ENCODE measurements around the gene TNFAIP3.
"Not testable (repeated sequence)": the region's sequence is repeated elsewhere in the genome, so short reads cannot be mapped to it uniquely, and the experiment has no call there.

TNFAIP3 gene

DNA sequence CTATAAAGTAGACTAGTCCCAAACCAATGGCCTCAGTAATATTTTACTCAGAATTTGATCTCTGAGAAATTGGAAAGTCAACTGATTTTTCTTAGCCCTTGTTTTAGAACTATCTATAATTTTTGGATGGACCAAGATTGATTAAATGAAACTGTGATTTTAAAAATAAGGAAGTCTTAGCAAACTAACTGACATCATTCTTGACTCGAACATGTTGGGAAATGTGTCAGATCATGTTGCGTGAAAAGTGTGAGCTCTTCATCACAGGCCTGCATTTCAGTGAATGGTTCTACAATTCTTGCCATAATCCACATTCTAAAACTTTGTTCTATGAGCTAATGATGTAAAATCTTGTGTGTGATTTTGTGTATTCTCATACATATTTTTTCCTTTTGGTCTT is 11.0 kb downstream of the TNFAIP3 start:
- DNase-seq (ENCODE audit: low spot score) (no peak), FAIRE-seq (no peak)

- no peak for FAIRE-seq
- no peak for DNase-seq (ENCODE audit: low spot score)
Measured at GRCh38 chr6:137878486-137879285, 11.6 kb downstream of the TNFAIP3 start.

DNA sequence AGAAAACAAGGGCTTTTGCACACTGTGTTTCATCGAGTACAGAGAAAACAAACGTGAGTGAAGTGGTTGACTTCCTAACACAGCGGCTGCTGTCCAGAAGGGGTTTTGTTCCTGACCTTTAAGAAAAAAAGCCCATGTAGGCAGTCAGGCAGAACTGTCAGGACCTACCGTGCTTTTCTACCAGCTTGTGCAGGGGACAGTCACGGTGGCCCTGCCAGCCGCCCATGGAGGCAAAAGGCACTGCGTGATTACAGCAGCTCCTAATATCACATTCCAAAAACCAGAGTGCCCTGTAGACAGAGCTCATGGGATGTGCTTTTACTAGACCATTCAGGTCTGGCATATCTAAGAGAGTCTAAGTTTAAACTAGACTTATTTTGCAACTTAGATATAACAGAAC is 12.2 kb downstream of the TNFAIP3 start:
- DNase-seq (ENCODE audit: low spot score) (no peak), FAIRE-seq (no peak)

- DNase-seq (ENCODE audit: low spot score) (no peak), FAIRE-seq (no peak)
Measured at GRCh38 chr6:137879885-137880745, 13.1 kb downstream of the TNFAIP3 start.

DNA sequence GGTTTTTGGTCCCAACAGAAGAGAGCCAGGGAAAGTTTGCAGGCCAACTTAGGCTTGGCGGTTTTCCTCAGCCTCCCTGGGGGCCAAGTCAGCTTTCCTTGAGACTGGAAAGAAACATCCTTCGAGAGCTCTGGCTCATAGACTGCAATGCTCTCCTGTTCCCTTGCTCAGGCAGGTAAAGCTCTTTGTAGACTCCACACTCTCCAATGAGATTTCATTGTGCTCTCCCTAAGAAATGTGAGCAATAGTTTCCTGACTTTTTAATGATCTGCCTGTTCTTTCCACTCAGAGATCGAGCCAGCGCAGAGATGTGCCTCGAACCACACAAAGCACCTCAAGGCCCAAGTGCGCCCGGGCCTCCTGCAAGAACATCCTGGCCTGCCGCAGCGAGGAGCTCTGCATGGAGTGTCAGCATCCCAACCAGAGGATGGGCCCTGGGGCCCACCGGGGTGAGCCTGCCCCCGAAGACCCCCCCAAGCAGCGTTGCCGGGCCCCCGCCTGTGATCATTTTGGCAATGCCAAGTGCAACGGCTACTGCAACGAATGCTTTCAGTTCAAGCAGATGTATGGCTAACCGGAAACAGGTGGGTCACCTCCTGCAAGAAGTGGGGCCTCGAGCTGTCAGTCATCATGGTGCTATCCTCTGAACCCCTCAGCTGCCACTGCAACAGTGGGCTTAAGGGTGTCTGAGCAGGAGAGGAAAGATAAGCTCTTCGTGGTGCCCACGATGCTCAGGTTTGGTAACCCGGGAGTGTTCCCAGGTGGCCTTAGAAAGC is 13.9 kb downstream of the TNFAIP3 start:
- FAIRE-seq (no peak), DNase-seq (ENCODE audit: low spot score) (no peak)

DNA sequence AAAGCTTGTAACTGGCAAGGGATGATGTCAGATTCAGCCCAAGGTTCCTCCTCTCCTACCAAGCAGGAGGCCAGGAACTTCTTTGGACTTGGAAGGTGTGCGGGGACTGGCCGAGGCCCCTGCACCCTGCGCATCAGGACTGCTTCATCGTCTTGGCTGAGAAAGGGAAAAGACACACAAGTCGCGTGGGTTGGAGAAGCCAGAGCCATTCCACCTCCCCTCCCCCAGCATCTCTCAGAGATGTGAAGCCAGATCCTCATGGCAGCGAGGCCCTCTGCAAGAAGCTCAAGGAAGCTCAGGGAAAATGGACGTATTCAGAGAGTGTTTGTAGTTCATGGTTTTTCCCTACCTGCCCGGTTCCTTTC is 14.4 kb downstream of the TNFAIP3 start:
- FAIRE-seq = no peak
- DNase-seq (ENCODE audit: low spot score) = no peak

DNA sequence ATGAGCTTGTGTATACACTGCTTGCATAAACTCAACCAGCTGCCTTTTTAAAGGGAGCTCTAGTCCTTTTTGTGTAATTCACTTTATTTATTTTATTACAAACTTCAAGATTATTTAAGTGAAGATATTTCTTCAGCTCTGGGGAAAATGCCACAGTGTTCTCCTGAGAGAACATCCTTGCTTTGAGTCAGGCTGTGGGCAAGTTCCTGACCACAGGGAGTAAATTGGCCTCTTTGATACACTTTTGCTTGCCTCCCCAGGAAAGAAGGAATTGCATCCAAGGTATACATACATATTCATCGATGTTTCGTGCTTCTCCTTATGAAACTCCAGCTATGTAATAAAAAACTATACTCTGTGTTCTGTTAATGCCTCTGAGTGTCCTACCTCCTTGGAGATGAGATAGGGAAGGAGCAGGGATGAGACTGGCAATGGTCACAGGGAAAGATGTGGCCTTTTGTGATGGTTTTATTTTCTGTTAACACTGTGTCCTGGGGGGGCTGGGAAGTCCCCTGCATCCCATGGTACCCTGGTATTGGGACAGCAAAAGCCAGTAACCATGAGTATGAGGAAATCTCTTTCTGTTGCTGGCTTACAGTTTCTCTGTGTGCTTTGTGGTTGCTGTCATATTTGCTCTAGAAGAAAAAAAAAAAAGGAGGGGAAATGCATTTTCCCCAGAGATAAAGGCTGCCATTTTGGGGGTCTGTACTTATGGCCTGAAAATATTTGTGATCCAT is 15.3 kb downstream of the TNFAIP3 start:
- FAIRE-seq (no peak), DNase-seq (ENCODE audit: low spot score) (no peak)

GRCh38 chr6:137883400-137884148 is 16.5 kb downstream of the TNFAIP3 start:
- DNase-seq (ENCODE audit: low spot score) = no peak
- no peak for FAIRE-seq

- no peak for DNase-seq (ENCODE audit: low spot score)
- no peak for FAIRE-seq
Measured at GRCh38 chr6:137884149-137884909, 17.3 kb downstream of the TNFAIP3 start.

- FAIRE-seq; DNase-seq (ENCODE audit: low spot score): not testable (repeated sequence)
Measured at GRCh38 chr6:137884910-137885229, 17.8 kb downstream of the TNFAIP3 start.

DNA sequence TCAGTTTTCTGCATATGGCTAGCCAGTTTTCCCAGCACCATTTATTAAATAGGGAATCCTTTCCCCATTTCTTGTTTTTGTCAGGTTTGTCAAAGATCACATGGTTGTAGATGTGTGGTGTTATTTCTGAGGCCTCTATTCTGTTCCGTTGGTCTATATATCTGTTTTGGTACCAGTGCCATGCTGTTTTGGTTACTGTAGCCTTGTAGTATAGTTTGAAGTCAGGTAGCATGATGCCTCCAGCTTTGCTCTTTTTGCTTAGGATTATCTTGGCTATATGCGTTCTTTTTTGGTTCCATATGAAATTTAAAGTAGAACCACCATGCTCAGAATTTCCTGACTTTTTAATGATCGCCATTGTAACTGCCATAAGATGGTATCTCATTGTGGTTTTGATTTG is 19.2 kb downstream of the TNFAIP3 start:
- not testable (repeated sequence) for FAIRE-seq; DNase-seq (ENCODE audit: low spot score)

- no peak for FAIRE-seq
- no peak for DNase-seq (ENCODE audit: low spot score)
Measured at GRCh38 chr6:137890983-137891537, 24.0 kb downstream of the TNFAIP3 start.

DNA sequence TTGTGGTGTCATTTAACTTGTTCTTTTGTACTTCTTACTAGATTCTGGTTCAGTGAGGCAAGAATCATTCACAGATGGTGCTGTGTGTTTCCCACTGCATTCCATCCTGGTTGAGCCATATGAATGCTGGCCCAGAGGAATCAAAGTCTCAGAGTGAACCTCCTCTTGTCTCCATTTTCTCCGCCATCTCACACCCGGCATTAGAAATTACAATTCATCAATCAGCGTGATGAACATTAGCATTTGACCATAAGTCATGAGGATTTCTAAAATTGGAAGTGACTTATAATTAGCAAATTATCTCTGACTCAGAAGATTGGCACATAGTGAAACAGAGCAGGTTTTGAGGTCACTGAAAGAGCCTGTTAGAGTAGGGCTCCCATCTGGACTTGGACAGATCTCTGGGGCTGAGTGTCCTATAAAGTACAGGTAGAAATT is 25.2 kb downstream of the TNFAIP3 start:
- FAIRE-seq = no peak
- DNase-seq (ENCODE audit: low spot score) = no peak

DNA sequence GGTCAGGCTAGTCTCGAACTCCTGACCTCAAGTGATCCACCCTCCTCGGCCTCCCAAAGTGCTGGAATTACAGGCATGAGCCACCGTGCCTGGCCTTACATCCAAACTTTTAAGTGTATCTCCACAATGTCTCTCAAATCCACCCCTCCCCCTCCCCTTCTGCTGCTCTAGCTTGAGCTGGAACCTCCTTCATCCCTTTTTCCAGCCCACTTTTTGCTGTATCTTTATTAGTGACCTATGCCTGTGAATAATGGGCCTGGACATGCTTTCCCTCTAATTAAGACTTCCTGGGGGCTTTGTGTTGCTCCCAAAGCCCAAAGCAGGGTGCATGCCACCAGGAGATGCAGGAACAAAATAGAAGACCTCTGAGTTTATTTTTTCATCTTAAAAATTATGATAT is 26.1 kb downstream of the TNFAIP3 start:
- FAIRE-seq = no peak
- no peak for DNase-seq (ENCODE audit: low spot score)

- no peak for DNase-seq (ENCODE audit: low spot score)
- no peak for FAIRE-seq
Measured at GRCh38 chr6:137893726-137894125, 26.7 kb downstream of the TNFAIP3 start.

DNA sequence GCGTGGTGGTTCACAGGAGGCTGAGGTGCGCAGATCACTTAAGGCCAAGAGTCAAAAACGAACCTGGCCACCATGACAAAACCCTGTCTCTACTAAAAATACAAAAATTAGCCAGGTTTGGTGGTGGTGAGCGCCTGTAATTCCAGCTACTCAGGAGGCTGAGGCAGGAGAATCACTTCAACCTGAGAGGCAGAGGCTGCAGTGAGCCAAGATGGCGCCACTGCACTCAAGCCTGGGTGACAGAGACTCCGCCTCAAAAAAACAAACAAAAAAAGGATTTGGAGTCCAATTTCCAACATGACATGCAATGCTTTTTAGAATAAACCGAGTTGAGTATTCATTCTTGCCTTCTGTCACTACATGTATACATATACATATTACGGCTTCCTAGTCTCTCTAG is 27.3 kb downstream of the TNFAIP3 start:
- DNase-seq (ENCODE audit: low spot score); FAIRE-seq: not testable (repeated sequence)

DNA sequence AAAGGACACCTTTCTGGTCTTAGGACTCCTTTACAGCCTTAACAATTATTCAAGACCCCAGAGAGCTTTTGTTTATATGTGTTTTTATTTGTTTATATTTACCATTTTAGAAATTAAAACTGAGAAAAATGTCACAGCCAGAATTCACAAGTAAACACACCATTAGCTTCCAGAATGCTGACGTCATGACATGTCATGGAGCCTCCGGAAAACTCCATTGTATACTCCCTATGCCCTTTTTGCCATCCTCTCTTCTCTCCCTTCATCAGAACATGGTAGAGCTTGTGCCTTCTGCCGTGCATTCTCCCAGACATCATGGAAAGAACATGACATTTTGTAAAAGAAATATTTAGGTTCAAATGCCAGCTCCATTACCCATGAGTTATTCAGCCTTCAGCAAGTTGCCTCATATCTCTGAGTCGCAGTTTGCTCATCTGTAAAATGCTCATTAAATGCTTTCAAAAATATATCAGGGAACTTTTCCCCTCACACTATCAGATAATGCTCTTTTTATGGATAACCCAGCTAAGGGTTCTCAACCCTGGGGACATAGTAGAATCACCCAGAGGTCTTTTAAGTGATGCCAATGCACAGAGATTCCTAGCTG is 27.8 kb downstream of the TNFAIP3 start:
- no peak for FAIRE-seq
- no peak for DNase-seq (ENCODE audit: low spot score)

- DNase-seq (ENCODE audit: low spot score) (no peak), FAIRE-seq (no peak)
Measured at GRCh38 chr6:137896647-137897046, 29.6 kb downstream of the TNFAIP3 start.

DNA sequence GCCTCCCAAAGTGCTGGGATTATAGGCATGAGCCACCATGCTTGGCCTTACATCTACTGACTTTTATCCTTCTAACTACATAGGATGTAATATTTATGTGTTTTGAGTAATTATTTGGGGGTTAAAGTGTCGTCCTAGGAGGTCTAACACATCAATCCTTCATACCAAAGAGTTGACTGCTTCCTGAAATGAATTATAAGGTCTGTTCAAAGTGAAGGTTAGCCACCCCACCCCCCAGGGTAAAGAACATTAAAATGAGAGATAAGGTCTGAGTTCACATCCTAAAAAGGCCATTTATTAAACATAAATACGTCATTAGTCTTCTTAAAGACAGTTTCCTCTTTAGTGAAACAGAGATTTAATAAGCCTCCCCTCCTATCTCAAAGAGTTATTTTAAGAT is 33.8 kb downstream of the TNFAIP3 start:
- DNase-seq (ENCODE audit: low spot score) (no peak), FAIRE-seq (no peak)

Data from urothelium cell line (cell line).